Stimulated activated naive CD8-positive, alpha-beta T cell treated with anti-CD3 and anti-CD28 coated beads, Interleukin-15, Interleukin-2, amounts not matched to agents 100 ng/mL and 50 ng/mL, for 24 hours (primary cell): Measurements from ENCODE around the gene RAMP1.

Source experiments
- H3K27ac Mint-ChIP-seq: one replicate; pipeline ENCODE4 v1.8.0; 2021; ENCODE audit warnings: mild to moderate bottlenecking, mixed read lengths
- H3K27me3 Mint-ChIP-seq: one replicate; pipeline ENCODE4 v1.8.0; 2021; ENCODE audit warnings: mixed read lengths
- H3K36me3 Mint-ChIP-seq: one replicate; pipeline ENCODE4 v1.8.0; 2021; ENCODE audit warnings: low read depth, mixed read lengths
- H3K4me1 Mint-ChIP-seq: one replicate; pipeline ENCODE4 v1.8.0; 2021; ENCODE audit warnings: low read depth, mixed read lengths
- H3K4me3 Mint-ChIP-seq: one replicate; pipeline ENCODE4 v1.8.0; 2021; ENCODE audit warnings: mild to moderate bottlenecking, mixed read lengths
- H3K9me3 Mint-ChIP-seq: one replicate; pipeline ENCODE4 v1.8.0; 2021; ENCODE audit warnings: mixed read lengths

The RAMP1 gene

GRCh38 chr2:237877576-237878307 is 18.3 kb downstream of the RAMP1 start:
- Mint-ChIP-seq H3K4me1 (peaks cover 7% of the 10 kb centered on the region), H3K27ac (no peak overlapping the region), H3K9me3 (no peaks in the 10 kb centered on the region), H3K36me3 (no peaks in the 10 kb centered on the region), H3K27me3 (no peaks in the 10 kb centered on the region), H3K4me3 (no peak overlapping the region)

DNA sequence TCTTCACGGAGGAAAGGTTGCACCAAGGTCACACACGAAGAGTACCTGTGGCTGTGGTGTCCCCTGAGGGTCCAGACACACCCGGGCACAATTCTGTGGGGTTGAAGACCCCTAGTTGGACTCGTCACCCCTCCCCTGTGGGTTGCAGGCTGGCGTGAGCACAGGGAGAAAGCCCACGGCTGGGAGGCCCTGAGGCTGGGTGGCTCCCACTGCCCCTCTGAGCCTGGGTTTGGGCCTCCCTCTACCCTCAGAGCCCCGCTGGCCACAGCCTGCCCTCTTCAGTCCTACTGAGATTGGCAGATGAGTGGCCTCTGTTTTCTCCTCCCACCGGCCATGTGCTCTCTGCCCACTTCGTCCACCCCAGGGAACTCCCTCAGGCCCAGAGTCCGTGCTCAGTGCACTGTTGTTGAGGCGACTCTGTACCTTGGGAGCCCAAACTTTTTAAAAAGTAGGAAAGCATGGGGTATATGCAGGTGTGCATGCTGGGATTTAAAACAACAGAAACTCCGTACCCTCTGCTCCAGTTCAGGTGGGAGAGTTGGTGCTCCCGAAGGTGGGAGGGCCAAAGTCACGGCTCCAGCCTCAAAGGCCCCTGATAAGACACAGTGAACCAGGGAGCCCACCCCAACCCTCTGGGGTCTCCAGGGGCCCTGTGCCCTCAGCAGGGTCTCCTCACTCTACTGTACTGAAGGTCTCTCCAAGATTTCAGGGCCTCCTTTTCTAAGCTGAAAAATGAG is 19.1 kb downstream of the RAMP1 start:
- Mint-ChIP-seq H3K9me3 (no peaks in the 10 kb centered on the region), H3K36me3 (no peaks in the 10 kb centered on the region), H3K27ac (no peak overlapping the region), H3K4me1 (peaks cover 4% of the 10 kb centered on the region), H3K4me3 (no peak overlapping the region), H3K27me3 (no peaks in the 10 kb centered on the region)

GRCh38 chr2:237879058-237879430 is 19.6 kb downstream of the RAMP1 start:
- no peaks in the 10 kb centered on the region for H3K9me3 Mint-ChIP-seq
- no peak overlapping the region for H3K4me3 Mint-ChIP-seq
- no peaks in the 10 kb centered on the region for H3K36me3 Mint-ChIP-seq
- H3K27ac Mint-ChIP-seq = no peak overlapping the region
- H3K4me1 Mint-ChIP-seq = no peaks in the 10 kb centered on the region
- no peaks in the 10 kb centered on the region for H3K27me3 Mint-ChIP-seq

DNA sequence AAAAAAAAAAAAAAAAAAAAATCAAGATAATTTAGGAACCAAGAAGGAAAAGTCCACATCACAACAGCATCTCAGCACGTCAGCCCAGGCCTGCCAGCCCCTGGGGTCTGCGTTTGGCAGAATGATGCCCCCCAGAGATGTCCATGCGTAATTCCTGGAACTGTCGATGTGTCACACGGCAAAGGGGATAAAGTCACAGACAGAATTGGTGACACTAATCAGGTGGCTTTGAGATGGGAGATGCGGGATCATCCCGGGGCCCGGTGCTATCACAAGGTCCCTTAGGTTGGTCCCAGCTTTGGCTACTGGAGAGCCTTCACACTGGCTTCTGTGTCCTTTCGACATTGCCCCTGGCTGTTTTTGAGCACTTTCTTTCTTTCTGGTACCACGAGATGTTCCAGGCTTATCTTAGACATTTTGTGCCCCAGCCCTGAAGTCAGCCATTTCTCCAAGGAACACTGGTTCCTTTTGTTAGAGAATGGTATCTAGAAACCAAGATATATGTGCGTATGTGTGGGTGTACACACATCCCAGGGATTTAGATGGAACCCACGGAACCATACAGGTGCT is 20.7 kb downstream of the RAMP1 start:
- H3K4me1 Mint-ChIP-seq = no peaks in the 10 kb centered on the region
- H3K4me3 Mint-ChIP-seq = no peak overlapping the region
- H3K27ac Mint-ChIP-seq = no peak overlapping the region
- no peaks in the 10 kb centered on the region for H3K9me3 Mint-ChIP-seq
- no peaks in the 10 kb centered on the region for H3K27me3 Mint-ChIP-seq
- no peaks in the 10 kb centered on the region for H3K36me3 Mint-ChIP-seq

- Mint-ChIP-seq H3K36me3 (no peaks in the 10 kb centered on the region), H3K4me1 (no peaks in the 10 kb centered on the region), H3K4me3 (no peak overlapping the region)
These were observed 23.4 kb downstream of the RAMP1 start for GRCh38 chr2:237882510-237883481.

DNA sequence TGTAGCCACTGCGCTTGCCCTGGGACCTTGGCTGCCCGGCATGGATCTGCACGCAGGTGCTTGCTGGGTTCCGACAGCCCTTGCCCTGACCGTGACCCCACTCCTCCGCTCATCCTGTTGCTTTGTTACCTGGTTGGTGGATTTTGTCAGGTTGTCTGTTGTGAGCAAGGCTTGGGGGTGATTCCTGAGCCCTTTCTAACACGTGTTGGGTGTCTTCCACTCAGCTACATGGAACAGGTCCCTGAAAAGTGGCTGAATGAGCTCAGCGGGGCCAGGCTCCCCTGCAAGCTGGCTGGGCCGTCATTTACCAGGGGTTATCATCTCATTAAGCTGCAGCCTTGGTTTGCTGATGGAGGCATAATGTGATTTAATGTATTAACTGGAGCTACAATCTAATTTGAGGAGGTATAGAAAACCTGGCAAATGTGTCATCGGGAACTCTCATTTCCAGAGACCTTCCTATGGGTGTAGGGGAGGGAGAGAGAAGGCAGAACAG is 24.6 kb downstream of the RAMP1 start:
- H3K27me3 Mint-ChIP-seq = no peaks in the 10 kb centered on the region
- no peaks in the 10 kb centered on the region for H3K36me3 Mint-ChIP-seq
- H3K4me3 Mint-ChIP-seq = no peak overlapping the region
- H3K9me3 Mint-ChIP-seq = no peaks in the 10 kb centered on the region
- H3K4me1 Mint-ChIP-seq = peaks cover 4% of the 10 kb centered on the region
- no peak overlapping the region for H3K27ac Mint-ChIP-seq

More at GRCh38 chr2:237882510-237883481, 23.4 kb downstream of the RAMP1 start:
- no peak overlapping the region for H3K27ac Mint-ChIP-seq
- H3K9me3 Mint-ChIP-seq = no peaks in the 10 kb centered on the region
- H3K27me3 Mint-ChIP-seq = no peaks in the 10 kb centered on the region

DNA sequence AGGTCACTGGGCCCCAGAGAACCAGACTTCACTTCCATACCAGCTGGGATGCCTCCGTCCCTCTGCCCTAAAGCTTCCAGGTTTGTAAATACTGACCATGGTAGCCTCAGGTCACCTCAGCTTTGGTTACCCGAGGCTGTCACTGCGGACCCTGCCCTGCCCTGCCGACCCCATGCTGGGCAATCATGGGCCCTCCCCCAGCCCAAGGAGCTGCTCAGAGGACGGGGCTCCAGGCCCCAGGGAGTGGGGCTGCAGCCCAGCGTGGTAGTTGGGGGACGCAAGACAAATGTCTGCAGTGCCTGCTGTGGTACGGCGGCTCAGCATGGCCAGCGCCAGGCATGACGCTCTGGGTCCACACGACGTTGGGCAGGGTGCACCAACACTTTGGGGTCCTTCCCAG is 25.3 kb downstream of the RAMP1 start:
- no peaks in the 10 kb centered on the region for H3K27me3 Mint-ChIP-seq
- no peak overlapping the region for H3K27ac Mint-ChIP-seq
- no peaks in the 10 kb centered on the region for H3K9me3 Mint-ChIP-seq
- no peaks in the 10 kb centered on the region for H3K36me3 Mint-ChIP-seq
- no peak overlapping the region for H3K4me3 Mint-ChIP-seq
- peaks cover 4% of the 10 kb centered on the region for H3K4me1 Mint-ChIP-seq

DNA sequence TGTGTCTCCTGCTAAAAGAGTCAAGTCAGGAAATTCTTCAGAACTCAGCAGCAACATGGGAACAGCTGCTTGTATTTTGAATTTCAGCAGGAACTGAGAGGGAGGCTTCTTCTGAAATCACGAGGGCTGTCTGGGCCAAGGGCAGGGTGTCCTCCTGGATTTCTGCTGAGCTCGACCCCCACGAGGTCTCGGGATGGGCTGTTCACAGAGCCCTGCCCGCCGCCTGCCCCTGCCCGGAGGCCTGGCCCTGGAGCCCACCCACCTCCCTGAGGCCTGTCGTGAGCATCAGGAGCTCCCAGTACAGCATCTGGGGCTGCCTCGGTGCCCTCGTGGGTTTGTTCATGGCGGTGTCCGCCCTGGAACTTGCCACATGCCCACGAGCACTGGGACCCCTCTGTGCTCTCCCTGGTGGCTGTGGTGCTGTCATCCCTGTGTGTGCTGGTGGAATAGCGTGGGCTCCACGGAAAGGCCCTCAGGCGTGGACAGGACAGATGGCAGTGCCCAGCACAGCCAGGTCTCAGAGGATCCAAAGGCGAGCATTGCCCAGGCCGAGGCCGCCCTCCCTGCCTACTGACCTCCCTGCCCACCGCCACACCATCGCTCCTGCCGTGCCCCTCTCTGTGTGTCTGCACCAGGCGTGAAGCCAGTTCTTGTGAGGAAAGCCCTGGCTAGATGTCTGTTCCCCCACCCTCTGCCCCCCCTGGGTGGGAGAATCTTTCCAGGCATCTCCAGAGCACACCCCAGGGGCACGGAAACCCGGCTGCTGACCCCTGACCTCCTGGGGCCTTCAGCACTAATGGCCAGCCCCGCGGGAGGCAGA is 25.9 kb downstream of the RAMP1 start:
- no peaks in the 10 kb centered on the region for H3K36me3 Mint-ChIP-seq
- H3K9me3 Mint-ChIP-seq = no peaks in the 10 kb centered on the region
- H3K27me3 Mint-ChIP-seq = no peaks in the 10 kb centered on the region
- H3K4me1 Mint-ChIP-seq = peaks cover 6% of the 10 kb centered on the region
- H3K27ac Mint-ChIP-seq = no peak overlapping the region
- H3K4me3 Mint-ChIP-seq = no peak overlapping the region

GRCh38 chr2:237885931-237886684 is 26.7 kb downstream of the RAMP1 start:
- Mint-ChIP-seq H3K27ac (no peak overlapping the region), H3K9me3 (no peaks in the 10 kb centered on the region), H3K36me3 (no peaks in the 10 kb centered on the region), H3K4me1 (peaks cover 10% of the 10 kb centered on the region), H3K4me3 (no peak overlapping the region), H3K27me3 (no peaks in the 10 kb centered on the region)

- H3K27ac Mint-ChIP-seq = no peak overlapping the region
- H3K36me3 Mint-ChIP-seq = no peaks in the 10 kb centered on the region
- H3K4me1 Mint-ChIP-seq = peaks cover 10% of the 10 kb centered on the region
- no peaks in the 10 kb centered on the region for H3K27me3 Mint-ChIP-seq
- H3K9me3 Mint-ChIP-seq = no peaks in the 10 kb centered on the region
- H3K4me3 Mint-ChIP-seq = no peak overlapping the region
These were observed 27.5 kb downstream of the RAMP1 start for GRCh38 chr2:237886685-237887481.

DNA sequence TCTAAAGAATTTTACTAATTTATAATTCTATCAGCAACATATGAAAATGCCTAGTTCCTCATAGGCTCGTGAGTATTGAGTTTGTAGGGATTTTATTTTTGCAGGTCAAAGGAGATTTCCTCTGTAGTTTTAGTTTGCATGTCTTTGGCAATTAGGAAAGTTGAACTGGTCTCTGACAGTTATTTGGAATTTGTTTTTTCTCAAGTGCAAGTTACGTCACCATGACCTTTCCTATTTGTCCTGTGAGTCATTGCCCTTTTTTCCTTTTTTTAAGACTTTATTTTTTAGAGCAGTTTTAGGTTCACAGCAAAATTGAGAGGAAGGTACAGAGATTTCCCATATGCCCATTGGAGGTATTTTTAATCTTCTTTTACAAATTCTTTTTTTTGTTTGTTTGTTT is 29.0 kb downstream of the RAMP1 start:
- Mint-ChIP-seq H3K36me3 (no peaks in the 10 kb centered on the region), H3K4me1 (peaks cover 10% of the 10 kb centered on the region), H3K27ac (no peak overlapping the region), H3K27me3 (no peaks in the 10 kb centered on the region), H3K4me3 (no peak overlapping the region), H3K9me3 (no peaks in the 10 kb centered on the region)

DNA sequence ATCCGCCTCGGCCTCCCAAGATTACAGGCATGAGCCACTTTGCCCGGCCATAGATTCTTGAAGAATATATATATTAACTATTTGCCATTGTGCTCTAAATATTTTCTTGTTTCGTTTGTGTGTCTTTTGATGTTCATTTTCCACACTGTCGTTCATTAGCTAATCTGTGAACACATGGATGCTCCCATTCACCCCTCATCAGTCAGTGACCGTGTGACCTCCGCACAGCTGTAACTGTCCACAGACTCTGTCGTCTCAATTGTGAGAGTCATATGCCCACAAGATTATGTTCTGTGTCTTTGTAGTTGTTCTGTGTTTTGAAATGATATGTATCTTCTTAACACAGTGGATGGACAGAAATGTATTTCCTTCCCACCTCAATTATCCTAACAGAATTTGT is 29.6 kb downstream of the RAMP1 start:
- Mint-ChIP-seq H3K4me3 (no peak overlapping the region), H3K36me3 (no peaks in the 10 kb centered on the region), H3K27ac (no peak overlapping the region), H3K4me1 (peaks cover 10% of the 10 kb centered on the region), H3K27me3 (no peaks in the 10 kb centered on the region), H3K9me3 (no peaks in the 10 kb centered on the region)

DNA sequence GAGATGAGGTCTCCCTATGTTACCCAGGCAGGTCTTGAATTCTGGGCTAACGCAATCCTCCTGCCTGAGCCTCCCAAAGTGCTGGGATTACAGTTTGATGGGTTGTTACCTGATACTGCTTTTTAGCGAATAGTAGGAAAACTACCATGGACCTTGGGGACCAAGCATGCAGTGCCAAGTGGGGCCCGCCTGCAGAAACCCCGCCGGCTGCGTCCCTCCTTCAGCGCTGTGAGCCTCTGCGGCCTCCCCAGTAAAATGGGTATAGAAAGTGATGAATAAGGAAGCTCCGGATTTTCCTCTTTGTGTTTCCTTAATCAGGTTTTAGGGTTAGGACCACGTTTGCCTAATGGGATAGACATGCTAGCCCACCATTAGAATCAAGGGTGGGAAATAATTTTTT is 30.4 kb downstream of the RAMP1 start:
- Mint-ChIP-seq H3K4me3 (no peak overlapping the region), H3K27ac (no peak overlapping the region), H3K27me3 (no peaks in the 10 kb centered on the region), H3K9me3 (no peaks in the 10 kb centered on the region), H3K36me3 (no peaks in the 10 kb centered on the region), H3K4me1 (peaks cover 10% of the 10 kb centered on the region)
